ENCODE data around the gene RWDD4. TPM values are rescaled to one million over a fixed set of nuclear protein-coding genes. Genes with fewer than 3 reads are reported as not detected.

The RWDD4 gene
- total RNA-seq, 2 experiments from 2014 or later, result 9.9 to 10.5 TPM

DNA sequence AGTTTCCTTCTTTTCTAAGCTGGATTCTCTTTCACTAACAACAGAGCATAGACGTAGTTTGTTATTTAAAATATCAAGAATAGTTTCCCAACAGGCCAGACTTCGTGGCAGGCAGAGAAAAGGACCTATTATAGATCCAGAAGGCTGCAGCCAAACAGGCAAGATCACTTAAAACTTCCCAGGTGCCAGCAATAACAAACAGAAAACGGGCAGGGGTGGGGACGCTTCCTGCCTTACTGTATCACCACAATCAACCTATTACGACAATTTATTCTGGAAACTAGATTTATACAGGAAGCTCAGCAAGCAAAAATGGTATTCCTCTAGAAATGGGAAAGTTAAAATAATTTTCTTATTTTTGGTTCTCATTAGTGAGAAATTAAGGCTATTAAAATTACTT is 22.1 kb downstream of the RWDD4 start:
- Mint-ChIP-seq H3K9me3 (no peaks in the 10 kb centered on the region), H3K27me3 (no peaks in the 10 kb centered on the region), H3K4me3 (no peak overlapping the region), H3K27ac (no peak overlapping the region), H3K4me1 (ENCODE audit: low read depth) (no peaks in the 10 kb centered on the region), H3K36me3 (ENCODE audit: low read depth) (peaks cover 13% of the 10 kb centered on the region)
- H3K9me3 ChIP-seq (ENCODE audit: control insufficient read depth in 1 of 2, insufficient read depth in 1 of 2, low read length in 2 of 2), result peaks cover 0 to 4% of the 10 kb centered on the region in 2 experiments
- POLR2A ChIA-PET, result no interaction called here
- no peak overlapping the region for H3K4me3 ChIP-seq (ENCODE audit: low read length)
- intact Hi-C loops (cut with DNase I, micrococcal nuclease), result no loop called here
- H3K36me3 ChIP-seq (ENCODE audit: insufficient read depth, low read length), result peaks cover 7% of the 10 kb centered on the region
- CTCF ChIA-PET, result no interaction called here
- no peaks in the 10 kb centered on the region for H3K4me1 ChIP-seq (ENCODE audit: insufficient read depth, low read length)
- TF ChIP-seq, protein P1, sequence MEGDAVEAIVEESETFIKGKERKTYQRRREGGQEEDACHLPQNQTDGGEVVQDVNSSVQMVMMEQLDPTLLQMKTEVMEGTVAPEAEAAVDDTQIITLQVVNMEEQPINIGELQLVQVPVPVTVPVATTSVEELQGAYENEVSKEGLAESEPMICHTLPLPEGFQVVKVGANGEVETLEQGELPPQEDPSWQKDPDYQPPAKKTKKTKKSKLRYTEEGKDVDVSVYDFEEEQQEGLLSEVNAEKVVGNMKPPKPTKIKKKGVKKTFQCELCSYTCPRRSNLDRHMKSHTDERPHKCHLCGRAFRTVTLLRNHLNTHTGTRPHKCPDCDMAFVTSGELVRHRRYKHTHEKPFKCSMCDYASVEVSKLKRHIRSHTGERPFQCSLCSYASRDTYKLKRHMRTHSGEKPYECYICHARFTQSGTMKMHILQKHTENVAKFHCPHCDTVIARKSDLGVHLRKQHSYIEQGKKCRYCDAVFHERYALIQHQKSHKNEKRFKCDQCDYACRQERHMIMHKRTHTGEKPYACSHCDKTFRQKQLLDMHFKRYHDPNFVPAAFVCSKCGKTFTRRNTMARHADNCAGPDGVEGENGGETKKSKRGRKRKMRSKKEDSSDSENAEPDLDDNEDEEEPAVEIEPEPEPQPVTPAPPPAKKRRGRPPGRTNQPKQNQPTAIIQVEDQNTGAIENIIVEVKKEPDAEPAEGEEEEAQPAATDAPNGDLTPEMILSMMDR (IDR thresholded peaks at IDR 0.05), result no peak
- H3K27me3 ChIP-seq (ENCODE audit: control insufficient read depth in 1 of 2, insufficient read depth in 2 of 2, low read length in 2 of 2), result no peaks in the 10 kb centered on the region
- no peak overlapping the region for H3K27ac ChIP-seq (ENCODE audit: low read depth in 1 of 2, low read length in 2 of 2)
- no peak for DNase-seq
- ATAC-seq (ENCODE audit: poor library complexity), result no peak

DNA sequence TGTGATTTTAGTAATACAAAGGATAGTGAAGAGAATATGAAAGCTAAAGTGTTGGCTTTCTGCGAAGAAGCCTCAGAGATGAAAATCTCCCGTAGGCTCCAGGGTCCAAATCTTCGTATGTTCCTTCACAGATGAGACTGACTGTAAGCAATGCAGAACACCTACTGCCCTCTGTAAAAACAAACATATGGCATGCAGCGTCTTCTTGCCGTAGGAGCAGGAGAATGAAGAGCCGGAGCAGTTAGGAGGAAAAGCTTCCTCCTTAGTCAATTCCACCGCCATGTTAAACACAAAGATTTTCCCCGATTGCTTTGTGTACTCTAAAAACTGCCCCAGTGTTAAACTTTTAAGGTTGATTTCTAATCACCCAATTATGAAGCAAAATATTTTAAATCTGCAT is 22.5 kb downstream of the RWDD4 start:
- Mint-ChIP-seq H3K27ac (no peak overlapping the region), H3K36me3 (ENCODE audit: low read depth) (peaks cover 9% of the 10 kb centered on the region), H3K27me3 (no peaks in the 10 kb centered on the region), H3K9me3 (no peaks in the 10 kb centered on the region), H3K4me1 (ENCODE audit: low read depth) (no peaks in the 10 kb centered on the region), H3K4me3 (no peak overlapping the region)
- Histone ChIP-seq H3K4me1 (ENCODE audit: insufficient read depth, low read length) (no peaks in the 10 kb centered on the region), H3K4me3 (ENCODE audit: low read length) (no peak overlapping the region), H3K27ac (ENCODE audit: low read depth in 1 of 2, low read length in 2 of 2) (no peak overlapping the region), H3K9me3 (ENCODE audit: control insufficient read depth in 1 of 2, insufficient read depth in 1 of 2, low read length in 2 of 2) (peaks cover 0 to 4% of the 10 kb centered on the region in 2 experiments), H3K27me3 (ENCODE audit: control insufficient read depth in 1 of 2, insufficient read depth in 2 of 2, low read length in 2 of 2) (no peaks in the 10 kb centered on the region), H3K36me3 (ENCODE audit: insufficient read depth, low read length) (peaks cover 3% of the 10 kb centered on the region)
- POLR2A ChIA-PET, result no interaction called here
- TF ChIP-seq, protein P1 (IDR thresholded peaks at IDR 0.05), result no peak
- intact Hi-C loops (cut with DNase I, micrococcal nuclease), result no loop called here
- CTCF ChIA-PET, result no interaction called here
- ATAC-seq (ENCODE audit: poor library complexity) (no peak), DNase-seq (no peak)

DNA sequence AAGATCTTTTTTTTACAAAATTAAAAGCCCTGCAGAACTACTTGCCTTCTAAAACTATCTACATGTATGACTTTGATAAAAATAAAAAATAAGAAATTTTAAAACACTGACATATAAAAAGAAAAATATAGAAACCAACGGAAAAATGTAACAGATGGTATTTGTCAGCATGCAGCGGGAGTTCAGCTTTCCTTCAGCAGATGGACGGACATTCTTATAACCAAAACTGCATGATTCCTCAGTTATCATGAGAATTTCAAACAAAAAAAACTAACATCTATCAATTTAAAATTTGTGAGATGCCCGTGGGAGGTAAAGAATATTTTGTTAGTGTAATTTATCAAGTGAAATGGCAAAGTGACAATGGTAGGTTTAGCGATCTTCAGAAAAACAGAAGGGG is 23.2 kb downstream of the RWDD4 start:
- ChIA-PET POLR2A (no interaction called here), CTCF (no interaction called here)
- Mint-ChIP-seq H3K9me3 (no peaks in the 10 kb centered on the region), H3K4me3 (no peak overlapping the region), H3K27ac (no peak overlapping the region), H3K4me1 (ENCODE audit: low read depth) (no peaks in the 10 kb centered on the region), H3K36me3 (ENCODE audit: low read depth) (peaks cover 4% of the 10 kb centered on the region), H3K27me3 (no peaks in the 10 kb centered on the region)
- Histone ChIP-seq H3K4me1 (ENCODE audit: insufficient read depth, low read length) (no peaks in the 10 kb centered on the region), H3K4me3 (ENCODE audit: low read length) (no peak overlapping the region), H3K27ac (ENCODE audit: low read depth in 1 of 2, low read length in 2 of 2) (no peak overlapping the region), H3K27me3 (ENCODE audit: control insufficient read depth in 1 of 2, insufficient read depth in 2 of 2, low read length in 2 of 2) (no peaks in the 10 kb centered on the region), H3K36me3 (ENCODE audit: insufficient read depth, low read length) (no peaks in the 10 kb centered on the region), H3K9me3 (ENCODE audit: control insufficient read depth in 1 of 2, insufficient read depth in 1 of 2, low read length in 2 of 2) (peaks cover 0 to 4% of the 10 kb centered on the region in 2 experiments)
- TF ChIP-seq, protein P1 (IDR thresholded peaks at IDR 0.05), result no peak
- intact Hi-C loops (cut with DNase I, micrococcal nuclease), result no loop called here
- DNase-seq (no peak), ATAC-seq (ENCODE audit: poor library complexity) (no peak)

Measured in CD4-positive, alpha-beta T cell (primary cell).